SH-SY5Y (cell line): ENCODE measurements around the gene CNTN4.
A peak's percentile ranks its signal among the peaks of the same experiment; 100 is the strongest.

ENCODE experiments used
- GATA2 ChIP-seq: IDR thresholded peaks from 2 replicates; pipeline ENCODE4 v1.6.1; 2011; ENCODE audit warnings: mild to moderate bottlenecking, low read depth, low read length
- GATA3 ChIP-seq: IDR thresholded peaks from 2 replicates; pipeline ENCODE4 v1.6.1; 2011; ENCODE audit warnings: low read depth, mild to moderate bottlenecking, low read length, moderate library complexity

- no peak for TF ChIP-seq GATA3
- peak; percentile 21; the same call in 1 of the 2 replicates for TF ChIP-seq GATA2
Observed at GRCh38 chr3:2154621-2155020, 56.0 kb downstream of the CNTN4 start.
